GM21390 (cell line): ENCODE data around the gene TMEM271.

Experiments
- ATAC-seq: cut with Tn5 transposase; IDR thresholded peaks from one replicate; pipeline ENCODE4 v1.9.1; 2021; ENCODE audit not compliant: unreplicated experiment

TMEM271 gene

DNA sequence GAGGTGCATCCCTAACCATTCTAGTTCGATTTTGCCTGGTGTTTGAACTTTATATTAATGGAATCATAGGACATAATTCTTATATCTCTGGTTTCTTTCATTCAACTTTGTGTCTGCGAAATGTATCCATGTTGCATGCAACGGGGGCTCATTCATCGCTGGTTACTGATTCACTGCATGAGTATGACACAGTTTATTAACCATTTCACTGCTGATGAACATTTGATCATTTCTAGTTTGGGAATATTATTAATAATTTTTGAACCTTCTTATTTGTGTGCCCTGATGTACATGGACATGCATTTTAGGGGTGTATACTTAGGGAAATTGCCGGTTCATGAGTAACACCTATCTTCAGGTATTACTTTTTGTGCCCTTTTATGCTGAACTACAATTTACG is 5.1 kb upstream of the TMEM271 start:
- no peak for ATAC-seq

DNA sequence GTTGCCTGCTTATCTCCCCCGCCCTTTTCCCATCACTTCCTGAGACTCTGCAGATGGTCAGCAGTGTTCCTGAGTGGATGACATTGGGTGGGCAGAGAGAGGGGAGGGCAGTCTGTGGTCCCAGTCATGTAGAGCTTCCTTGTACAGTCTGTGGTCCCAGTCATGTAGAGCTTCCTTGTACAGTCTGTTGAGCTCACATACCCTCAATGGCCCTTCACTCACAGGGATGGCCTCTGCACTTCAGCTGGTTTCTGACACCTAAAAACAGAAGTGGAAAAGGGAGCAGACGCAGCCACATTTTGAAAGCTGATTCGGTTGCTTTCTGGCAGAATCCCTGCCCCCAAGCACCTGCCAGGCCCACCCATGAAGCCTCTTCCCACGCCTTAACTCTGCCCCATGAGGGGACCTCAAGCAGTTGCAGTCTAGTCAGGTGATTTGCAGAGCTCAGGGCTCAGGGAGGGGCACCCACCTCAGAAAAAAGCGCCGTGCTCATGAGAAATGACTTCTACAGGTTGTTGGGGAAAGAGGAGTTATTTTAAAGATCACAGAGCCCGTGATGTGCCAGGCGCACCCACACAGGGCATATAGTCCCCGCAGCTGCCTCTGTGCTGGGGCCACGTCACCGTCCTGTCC is 3.6 kb upstream of the TMEM271 start:
- ATAC-seq = no peak

DNA sequence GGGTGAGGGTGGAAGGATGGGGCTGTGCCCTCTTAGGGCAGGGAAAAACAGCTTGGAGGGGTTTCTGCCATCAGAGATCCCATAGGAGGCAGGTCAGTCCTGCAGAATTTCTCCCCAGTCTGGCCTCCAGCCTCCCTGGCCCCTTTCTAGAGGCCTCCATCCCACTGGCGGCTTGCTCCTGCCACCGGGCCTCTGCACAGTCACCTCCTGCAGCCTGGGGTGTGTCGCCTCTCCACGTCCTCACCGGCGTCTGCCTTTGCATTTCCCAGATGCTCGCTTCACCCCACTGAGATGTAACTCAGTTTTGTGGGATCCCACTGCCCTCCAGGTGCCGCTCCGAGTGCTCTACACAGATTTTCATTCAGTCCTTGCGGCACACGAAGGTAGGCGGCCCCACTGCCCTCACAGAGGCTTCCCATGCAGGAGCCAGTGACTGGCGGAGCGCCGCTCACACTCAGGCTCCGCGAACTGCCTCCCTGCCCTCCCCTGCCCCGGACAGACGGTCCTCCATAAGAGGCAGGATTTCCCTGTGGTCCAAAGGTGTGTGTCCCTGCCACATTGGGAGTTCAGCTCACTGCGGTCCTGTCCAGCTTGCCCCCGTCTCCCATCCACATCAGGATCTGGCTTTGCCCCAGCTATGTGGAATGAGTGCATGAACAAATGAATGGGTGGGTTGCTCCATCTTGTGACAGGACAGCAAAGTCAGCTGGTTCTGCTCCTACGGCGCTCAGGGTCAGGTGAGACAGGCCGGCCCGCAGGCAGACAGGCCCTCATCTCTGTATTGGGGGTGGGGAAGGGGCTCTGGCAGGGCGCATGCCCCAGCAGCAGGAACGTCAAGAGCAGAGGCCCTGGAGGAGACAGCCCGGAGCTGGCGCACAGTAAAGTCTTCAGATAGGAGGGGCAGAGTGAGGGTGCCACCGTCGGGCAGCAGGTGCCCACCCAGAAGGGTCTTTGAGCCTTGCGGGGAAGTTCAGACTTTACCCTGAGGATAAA is 2.7 kb upstream of the TMEM271 start:
- no peak for ATAC-seq

DNA sequence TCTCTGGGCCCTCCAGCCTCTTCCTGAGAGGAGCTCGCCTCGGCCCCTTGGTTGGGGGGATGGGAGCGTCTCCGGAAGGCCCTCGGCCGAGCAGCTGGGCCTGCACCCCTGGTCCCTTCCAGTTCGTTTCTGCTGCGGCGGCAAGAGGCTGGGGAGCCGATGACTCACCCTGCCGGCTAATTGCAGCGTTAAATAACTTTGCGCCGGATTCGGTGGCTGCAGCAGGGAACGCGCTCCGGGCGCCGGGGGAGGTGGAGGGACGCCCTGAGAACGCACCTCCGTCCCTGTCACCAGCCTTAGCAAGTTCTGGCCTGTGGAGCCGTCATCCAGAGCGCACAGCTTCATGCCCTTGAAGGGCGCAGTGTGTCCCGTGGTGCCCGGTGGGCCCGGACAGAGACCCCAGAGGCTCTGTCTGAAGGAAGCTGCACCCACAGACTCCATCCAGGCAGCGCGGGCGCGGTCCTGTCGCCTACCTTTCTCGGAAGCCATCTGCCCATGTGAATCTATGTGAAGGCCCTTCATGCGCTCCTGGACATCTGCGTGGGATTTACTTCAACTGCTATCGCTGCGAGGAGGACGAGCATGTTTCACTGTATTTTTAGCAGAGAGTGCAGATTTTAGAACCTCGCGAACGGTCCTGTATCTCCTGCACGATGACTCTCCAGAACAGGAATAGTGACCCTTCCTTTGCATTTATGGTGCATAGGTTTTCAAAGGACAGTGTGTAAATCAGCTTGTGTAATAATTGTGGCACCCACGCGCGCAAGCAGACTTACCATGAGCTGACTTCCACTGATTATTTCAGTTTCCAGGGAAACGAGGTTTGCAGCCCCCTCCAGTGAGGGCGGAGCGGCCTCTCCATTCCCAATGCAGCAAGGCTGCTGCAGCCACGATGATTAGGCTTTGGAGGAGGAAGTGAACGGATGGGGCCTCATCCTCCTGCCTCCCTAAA is 1.7 kb upstream of the TMEM271 start:
- ATAC-seq = no peak

DNA sequence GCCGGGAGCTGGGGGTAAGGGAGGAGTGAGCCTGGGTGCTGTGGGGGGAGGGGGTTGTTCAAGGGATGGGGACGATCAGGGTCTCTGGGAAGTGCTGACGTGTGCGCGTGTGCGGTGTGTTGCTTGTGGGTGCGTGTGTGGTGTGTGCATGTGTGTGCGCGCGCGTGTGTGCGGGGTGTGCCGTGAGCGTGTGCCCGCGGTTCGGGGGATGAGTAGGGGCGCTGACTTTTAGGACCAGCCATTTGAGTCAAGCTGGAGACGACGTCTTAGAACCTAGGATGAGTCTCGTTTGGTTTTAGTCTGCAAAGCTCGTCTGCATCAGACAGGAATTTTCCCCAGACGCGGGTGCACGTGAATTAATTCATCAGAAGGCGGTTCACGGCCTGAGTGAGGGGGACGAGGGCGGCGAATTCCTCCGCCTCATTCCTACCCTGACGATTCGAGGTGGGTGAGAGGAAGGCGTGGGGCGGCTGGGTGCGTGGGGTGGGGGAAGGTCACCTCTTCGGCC is 950 bp upstream of the TMEM271 start:
- ATAC-seq = no peak

DNA sequence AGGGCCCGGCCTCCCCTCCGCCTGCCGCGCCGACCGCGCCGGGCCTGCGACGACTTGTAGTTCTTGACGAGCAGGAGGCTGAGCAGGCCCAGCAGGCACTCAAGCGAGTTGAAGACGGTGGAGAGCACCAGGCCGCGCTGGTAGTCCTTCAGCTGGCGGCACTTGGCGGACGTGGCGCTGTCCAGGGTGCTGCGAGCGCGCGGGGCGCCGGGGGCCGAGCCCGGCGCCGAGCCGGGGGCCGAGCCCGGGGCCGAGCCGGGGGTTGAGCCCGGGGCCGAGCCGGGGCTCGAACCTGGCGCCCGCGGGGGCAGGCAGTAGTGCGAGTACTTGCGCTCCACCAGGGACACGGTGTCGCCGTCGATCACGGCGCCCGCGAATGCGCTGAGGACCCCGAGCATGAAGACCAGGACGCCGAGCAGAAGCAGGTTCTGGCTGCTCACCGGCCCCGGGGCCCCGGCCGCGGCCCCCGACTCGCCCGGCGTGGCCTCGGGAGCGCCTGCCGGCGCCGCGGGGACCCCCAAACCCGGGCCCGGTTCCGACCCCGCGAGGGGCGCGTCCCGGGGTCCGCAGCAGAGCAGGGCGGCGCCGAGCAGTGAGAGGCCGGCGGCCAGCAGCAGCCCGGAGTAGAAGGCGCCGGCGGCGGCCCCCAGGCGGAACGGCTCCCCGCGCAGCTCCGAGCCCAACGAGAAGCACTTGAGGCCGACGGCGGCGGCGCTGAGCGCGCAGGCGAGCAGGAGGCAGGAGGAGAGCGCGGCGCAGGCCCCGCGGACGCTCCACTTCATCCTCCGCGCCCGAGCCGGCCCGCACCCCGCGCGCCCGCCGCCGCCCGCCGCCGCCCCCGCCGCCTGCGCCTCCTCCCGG is 584 bp downstream of the TMEM271 start:
- ATAC-seq = no peak

DNA sequence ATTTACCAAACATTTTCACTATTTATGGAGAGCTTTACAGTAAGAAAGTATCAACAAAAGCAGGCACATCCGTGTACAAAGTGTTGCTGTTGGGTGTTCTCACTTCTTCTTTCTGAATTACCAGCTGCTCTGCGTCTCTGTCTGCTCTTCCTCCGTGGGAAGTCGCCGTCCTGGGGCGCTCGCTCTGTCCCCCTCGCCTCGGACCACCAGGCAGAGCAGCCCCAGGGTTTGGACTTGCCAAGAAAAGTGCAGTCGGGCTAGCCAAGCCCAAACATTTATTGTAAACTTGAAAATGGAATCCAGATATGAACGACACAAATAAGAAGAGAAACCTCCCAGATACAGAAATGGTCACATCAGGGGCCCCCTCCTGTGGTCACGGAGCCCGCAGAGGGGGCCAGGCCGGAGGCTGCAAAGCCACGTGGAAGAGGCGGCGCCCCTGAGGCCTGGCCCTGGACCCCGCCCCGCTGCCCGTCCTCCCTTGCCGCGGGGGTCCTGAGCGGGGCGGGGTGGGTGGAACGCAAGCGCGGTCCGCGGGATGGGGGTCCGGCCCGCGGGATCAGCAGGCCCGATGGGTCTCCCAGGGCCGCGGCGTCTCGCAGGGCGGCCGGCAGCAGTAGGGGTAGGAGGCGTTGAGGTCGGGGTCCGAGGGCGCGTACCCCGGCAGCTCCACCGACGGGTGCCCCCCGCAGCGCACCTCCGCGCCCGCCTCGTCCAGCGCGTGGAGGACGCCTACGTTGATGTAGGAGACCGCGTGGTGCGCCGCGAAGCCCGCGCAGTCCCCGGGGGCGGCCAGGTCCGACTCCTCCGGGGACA is 1.5 kb downstream of the TMEM271 start:
- ATAC-seq = no peak

DNA sequence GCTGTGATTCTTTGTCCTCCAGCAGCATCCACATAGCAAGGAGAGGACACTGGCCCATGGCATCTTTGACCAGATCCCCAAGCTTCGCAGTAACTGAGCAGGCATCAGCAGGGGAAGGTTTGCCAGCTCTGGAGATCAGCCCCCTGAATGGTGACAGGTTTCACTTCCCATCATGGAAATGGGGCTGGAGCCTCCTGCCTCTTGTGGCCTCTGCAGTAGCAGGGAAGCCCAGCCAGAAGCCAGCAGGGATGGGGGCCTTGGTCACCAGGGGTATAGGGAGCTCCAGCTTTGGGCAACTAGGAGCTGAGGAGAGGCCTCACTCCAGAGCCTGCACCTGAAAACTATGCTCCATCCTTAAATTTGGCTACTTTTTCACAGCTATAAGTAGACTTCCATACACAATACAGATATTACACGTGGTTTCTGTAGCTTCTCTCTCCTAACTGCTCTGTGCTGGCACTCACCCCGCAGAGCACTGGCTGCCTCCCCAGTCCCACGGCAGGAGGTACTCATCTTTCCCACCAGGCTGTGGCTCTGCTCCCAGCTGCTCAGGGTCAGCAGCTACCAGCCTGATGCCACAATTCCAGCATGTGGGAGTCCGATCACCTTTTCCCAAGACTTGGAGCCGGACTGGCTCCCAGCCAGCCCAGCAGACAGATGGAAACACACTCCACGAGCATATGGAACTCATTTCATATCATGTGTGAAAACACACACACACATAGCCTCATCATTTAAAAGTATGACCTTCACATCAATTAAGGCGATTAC is 2.8 kb downstream of the TMEM271 start:
- ATAC-seq = no peak

DNA sequence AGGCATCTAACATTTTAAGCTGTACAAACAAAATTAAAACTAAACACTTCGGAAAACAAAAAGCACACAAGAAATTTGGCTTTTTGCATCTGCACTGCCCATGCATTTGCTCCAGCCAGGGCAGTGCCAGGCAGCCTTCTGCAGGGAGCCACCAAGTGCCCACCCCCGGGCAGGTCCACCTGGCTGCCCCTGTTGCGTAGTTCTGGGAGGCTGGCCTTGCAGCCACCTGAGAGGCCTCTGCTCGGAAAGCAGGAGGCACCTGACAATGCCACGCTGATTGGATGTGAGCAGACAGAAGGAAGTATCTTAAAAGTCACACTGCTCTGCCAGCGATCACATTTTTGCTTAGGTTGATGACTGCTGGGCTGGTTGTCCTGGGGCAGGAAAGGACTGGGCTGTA is 3.5 kb downstream of the TMEM271 start:
- ATAC-seq = no peak

DNA sequence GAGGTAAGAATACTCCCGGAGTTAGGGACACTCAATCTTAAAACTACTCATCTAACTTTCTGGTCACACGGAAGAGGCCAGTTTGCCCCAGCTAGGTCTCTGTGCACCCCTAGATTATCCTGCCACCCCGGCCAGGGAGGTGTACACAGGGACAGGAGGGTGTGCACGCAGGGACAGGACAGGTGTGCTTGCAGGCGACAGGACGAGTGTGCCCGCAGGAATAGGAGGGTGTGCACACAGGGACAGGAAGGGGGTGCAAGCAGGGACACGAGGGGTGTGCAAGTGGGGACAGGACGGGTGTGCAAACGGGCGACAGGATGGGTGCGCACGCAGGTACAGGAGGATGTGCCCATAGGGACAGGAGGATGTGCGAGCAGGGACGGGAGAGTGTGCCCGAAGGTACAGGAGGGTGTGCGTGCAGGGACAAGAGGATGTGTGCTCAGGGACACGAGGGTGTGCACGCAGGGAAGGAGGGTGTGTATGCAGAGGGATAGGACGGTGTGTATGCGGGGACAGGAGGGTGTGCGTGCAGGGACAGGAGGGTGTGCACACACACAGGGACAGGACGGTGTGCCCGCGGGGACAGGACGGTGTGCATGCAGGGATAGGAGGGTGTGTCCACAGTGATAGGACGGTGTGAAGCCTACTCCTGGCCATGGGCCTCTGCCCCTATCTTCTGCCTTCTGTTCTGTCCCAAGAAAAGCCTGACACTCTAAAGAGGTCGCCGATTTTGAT is 4.1 kb downstream of the TMEM271 start:
- no peak for ATAC-seq

DNA sequence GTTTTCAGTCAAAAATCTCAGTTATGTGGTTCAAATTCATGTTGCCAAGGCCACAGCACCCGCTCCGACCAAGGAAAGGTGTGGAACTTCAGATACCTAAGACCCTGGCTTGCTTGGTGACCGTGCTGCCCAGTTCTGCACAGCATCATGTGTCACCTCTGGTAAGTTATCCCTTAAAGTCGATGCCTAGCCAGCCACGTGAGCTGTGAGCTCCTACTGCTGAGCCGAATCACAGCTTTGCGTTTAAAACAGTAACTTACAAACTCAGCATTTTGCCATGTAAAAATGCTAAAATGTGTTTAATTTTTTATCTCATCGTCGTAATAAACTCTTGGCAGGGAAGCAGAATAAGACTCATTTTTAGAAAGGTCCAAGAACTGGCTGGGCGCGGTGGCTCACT is 5.3 kb downstream of the TMEM271 start:
- no peak for ATAC-seq

DNA sequence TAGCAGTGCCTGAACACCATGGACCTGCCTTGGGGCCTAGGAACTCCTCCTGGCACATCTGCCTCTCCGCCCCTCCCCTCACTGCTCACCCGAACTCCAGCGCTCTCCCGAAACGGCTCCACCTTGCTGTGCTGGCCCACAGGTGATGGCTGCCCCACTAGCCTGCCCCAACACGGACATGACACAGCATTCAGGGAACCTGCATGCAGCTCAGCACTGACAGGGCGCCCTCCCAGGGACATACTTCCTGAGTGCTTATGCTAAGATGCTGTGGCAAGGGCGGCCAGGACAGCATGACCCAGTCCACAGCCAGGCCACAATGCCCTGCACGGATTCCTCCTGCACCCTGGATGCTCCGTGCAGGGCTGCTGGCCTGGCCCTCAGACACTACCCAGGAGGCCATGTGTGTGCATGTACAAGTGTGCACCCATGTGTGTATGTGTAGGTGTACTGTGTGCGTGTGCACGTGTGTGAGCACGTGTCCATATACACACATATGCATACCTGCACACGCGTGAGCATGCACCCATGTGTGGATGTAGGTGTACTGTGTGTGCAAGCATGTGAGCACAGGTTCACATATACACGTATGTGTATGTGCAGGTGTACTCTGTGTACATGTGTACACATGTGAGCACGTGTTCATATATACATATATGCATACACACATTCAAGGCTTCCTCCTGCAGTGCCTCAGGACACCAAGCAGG is 6.0 kb downstream of the TMEM271 start:
- ATAC-seq = no peak

DNA sequence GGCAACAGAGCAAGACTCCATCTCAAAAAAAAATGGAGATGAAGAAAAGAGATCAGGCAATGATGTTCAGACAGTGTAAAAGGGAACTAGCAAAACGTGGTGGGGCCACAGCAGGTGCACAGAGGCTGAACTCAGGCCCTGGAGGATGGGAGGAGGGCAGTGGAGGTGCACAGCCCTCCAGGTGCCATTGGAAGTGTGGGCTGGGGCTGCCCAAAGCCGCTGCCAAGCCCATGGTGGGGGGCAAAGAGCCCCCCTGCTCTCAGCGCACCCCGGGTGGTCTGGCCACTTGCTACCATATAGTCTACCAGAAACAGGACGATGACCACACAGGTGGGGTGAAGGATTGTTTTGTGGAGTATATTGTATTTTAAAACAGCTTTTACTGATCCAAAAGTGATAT is 7.1 kb downstream of the TMEM271 start:
- no peak for ATAC-seq

DNA sequence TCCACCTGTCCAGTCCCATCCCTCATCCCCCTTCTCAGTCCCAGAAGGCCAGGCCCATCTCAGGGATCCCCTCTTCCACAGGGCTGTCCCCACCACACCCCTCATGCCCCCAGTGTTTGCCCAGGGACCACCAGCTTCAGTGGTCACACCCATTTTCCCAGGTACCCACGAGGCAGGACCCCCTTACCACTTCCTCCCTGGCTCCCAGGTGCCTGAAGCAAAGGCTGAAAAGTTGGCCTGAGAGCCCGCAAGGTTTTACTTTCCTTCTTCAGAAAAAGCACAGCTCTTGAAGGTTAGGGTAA is 7.8 kb downstream of the TMEM271 start:
- no peak for ATAC-seq

DNA sequence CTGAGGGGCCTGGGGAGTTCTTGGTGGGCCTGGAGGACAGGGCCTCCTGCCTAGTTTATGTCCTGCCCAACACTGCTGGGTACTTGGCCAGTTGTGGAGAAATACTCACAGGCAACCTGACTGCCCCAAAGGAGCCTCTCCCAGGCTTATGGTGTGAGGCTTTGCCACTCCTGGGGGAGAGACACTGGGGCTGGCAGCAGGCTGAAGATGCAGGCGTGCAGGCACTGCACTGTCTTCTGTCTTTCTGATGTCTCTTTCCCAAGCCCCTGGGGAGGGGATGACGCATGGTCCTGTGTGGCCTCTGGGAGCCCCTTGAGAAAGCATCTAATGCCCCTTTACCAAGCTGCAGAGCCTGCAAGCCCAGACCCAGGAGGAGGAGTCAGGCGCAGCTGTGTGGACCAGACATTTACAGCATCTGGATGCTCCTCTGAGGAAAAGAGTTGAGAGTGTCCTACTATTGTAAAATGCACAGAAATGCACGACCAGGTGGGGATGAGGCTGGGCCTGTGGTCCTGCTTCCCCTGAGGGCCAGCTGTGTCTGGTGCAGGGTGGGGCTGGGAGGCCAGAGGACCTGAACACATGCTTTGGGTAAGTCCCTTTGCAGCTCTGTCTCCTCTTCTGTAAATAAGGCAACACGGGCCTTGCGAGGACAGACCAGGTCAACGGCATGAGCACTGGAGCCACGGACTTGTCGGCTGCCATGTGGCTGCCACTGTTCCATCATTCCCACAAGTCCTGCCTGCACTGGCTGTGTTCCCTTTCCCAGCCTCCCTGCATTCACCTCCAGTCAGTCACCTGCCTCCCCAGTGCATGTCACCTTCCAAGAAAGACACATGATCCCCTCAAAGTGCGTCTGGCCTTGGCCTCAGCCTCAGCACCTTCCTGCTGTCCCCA is 8.4 kb downstream of the TMEM271 start:
- ATAC-seq = no peak

DNA sequence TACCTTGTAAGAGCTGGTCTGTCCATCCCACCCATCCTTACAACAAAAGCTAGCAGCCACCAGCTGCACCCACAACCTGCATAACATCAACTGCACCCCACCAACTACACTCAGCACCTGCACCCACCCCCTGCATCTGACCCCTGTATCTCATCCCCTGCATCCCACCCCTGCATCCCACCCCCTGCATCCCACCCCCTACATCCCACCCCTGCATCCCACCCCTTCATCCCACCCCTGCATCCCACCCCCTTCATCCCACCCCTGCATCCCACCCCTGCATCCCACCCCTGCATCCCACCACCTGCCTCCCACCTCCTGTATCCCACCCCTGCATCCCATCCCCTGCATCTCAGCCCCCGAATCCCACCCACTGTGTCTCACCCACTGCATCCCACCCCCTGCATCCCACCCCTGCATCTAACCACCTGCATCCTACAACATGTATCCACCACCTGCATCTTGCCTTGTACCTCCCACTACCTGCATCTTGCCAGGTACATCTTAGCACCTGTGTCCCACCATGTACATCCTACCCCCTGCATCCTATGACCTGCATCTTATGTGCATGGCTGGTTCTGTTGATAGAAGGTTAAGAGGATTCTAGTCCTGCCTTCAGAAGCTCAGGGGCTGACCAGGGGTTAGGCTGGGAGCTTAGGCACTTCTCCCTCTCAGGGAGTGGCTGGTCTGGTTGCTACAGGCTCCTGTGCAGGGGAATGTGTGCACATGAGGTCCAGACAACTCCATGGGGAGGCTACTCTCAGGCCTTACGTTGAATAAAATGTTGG is 9.4 kb downstream of the TMEM271 start:
- no peak for ATAC-seq
